Measurements from ENCODE around the gene CTDSPL. TPM values are rescaled to one million over a fixed set of nuclear protein-coding genes. Genes with fewer than 3 reads are reported as not detected.

Gene CTDSPL
- total RNA-seq, 1 donor from 2014 or later = 4.5 TPM

DNA sequence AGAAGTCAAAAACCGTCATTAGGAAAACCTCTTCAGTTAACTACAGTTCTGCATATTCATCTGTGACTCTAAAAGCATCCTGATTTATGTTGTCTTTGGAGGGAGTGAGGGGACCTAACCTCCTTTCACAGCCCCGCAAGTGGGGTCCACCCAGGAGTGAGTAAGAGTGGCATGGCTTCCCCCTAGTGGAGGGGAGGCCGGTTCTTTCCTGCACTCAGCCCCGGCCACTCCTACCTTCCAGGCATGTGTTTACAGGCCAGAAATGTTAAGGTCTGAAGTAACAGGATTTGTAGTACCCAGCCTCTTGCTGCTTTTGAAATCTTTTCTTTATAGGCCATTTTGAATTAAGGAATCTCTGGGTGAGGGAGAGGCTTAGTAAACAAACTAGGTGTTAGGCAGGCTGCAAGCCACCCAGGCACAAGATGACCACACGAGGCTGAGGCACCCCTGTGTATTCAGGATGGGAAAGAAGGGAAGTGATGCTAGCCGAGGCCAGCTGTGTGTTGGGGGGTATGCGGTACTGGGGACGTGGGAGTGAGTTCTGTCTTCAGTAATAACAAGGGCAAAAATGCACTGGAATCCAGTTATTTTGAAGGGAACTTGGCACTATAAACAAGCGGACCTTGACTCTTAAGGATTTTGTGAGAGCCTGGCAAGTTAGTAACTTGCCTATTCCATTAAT, 50.5 kb downstream of the CTDSPL start:
- intact Hi-C loops (cut with micrococcal nuclease) = no loop called here

DNA sequence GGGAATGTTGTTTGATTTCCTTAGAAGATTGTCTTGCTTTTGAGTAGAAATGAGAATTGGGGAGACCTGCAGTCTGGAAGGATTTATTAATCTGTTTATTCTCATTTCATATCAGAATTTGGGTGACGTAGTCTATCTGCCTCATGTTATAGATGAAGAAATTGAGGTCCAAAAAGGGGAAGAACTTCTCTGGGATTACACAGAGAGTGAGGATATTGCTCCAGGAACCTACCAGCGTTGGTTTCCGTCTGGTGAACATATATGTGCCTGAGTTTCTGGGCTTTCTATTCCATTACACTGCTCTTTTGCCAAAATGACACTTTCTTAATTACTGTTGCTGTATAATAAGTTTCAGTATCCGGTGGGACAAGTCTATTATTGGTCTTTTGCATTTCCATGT, 51.8 kb downstream of the CTDSPL start:
- intact Hi-C loops (cut with micrococcal nuclease) = no loop called here

DNA sequence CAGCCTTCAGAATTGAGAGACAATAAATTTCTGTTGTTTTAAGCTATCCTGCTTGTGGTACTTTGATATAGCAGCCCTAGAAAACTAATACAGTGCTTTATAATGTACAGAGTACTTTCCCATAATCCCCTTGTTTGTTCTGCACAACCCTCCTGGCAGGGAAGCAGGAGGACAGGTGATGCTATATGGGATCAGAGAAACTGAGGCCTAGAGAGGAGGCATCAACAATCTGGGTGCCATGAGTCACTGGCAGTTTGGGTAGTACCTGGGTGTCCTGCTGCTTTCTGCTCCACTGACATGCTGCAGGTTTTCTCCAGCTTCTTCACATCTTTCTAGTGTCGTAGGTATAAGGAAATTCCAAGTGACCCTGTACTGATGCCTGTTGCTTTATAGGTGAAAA, 55.0 kb downstream of the CTDSPL start:
- intact Hi-C loops (cut with micrococcal nuclease) = no loop called here

DNA sequence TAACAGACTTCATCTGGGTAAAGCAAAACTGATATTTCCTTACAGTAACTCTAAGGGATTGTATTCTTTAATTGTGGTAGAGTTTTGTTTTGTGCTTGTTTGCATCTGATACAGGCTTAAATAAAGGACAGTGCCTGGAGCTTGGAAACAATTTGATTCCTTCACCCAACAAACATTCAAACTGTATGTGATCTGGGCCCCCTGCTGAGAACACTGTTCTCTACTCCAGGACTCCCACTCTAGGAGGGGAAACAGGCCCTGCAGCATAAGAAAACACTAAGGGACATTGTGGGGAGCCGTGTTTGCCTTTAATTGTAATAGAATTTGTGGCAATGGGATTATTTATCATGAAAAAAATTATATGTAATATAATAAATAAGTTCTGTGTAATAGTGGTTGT, 56.9 kb downstream of the CTDSPL start:
- intact Hi-C loops (cut with micrococcal nuclease) = no loop called here

DNA sequence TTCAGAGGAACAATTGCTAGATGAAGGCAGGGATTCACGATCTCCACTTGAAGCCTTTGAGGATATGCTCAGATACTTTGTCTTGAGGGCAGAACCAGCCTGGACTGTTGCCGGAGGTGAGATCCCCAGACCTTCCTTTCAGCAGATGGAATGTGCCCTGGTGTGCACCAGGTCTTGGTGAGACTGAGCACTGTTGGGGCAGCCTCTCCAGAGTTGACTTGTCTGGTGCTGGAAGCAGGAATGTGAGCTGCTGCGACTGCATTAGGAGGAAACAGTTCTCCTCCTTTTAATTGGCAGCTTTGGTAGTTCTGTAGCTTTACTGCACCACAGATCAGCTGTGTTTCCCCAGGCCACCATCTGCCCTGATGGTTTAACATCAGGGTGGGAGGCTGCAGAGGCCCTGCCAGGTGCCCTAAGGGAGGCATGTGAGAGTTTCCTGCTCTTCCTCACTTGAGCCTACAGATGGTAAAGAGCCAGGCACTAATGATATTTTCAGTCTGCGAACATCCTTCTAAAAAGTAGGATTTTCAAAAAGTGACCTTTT, 58.5 kb downstream of the CTDSPL start:
- intact Hi-C loops (cut with micrococcal nuclease) = no loop called here

DNA sequence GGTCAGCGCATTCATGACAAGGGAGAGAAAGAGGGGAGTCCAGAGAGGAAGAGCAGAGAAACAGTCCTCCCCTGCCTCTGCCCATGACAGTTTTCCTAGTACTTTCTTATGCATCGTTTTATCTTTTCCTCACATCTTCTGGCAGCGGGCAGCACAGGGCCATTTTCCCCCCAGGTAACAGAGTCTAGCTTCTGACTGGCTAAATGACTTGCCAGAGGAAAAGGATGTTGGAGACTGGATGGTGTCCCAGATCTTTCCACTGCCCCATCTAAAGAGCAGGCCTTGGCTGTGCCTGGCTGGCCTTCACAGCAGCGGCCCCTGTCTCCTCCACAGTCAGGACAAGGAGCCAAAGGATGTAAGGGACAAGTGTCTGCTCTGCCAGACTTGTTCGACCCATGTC, 59.3 kb downstream of the CTDSPL start:
- intact Hi-C loops (cut with micrococcal nuclease) = no loop called here

DNA sequence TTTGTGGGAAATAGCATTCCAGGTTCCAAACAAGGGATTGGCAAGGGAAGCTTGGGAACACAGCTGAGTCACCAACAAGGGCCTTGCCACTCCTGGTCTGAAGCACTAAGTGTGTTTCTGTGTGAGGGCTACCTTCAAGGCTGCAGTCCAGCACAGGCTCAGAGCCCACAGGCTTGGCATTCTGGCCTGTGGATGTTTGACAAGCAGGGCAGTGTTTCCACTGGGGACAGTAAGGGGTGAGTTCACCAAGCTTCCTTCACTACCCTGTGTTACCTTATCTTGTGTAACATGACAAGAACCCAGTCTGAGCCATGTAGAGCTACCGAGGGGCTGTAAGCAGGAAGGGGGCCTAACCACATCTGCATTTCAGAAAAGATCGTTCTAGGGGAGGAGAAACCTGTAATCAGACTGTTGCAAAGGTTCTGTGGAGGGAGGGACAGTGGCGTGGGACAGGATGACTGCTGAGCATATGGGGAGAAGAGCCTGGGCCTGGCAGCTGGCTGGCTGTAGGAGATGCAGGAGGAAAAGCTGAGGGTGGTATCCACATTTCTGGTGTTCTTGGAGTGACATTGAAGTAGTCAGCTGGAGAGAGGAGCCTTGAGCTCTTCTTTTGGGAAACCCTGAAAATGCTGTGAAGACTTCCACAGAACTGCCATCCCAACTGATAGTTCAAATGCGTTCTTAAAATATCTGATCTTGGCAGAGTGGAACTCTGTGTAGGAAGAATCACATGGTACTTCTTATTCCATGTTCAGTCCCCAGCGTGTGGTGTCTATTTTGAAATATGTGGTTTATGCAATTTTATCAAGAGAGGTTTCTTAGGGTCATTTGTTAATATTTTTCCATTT, 61.3 kb downstream of the CTDSPL start:
- intact Hi-C loops (cut with micrococcal nuclease) = no loop called here

DNA sequence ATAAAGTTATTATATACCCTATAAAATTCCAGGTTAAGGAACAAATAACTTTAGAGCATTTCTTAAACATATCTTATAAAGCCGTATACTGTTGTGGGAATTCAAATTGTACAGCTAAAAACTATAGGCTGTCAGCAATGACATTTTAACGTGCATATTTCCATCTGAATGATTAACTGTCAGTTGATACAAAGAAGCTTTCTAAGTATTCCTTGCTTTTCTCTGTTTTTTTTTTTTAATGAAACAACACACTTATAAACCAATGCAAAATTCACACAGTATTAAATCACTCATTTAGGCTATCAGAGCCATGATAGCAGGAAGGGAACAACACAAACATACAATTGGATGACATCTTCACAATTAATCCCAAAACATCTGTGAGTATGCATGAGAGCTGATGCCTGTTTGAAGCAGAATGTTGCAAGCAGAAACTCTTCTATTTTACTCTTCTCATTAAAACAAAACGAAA, 61.9 kb downstream of the CTDSPL start:
- intact Hi-C loops (cut with micrococcal nuclease) = no loop called here

DNA sequence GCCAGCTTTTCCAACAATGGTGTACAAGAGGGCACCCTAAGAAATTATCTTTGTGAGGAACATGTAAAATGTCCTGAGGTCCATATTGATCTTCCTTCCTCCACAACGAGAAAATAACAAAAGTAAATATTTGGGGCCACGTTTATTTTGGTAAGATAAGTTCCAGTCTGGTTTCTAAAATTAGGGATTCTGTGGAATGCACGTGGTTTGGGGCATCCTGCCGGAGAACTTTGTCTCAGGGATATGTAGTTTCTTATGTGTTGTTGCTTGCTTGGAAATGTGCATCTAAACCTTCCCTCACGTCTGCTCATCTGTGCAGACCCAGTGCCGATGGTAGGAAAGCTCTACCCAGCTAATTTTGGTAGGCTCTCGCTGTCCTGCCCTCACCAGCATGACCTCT, 62.8 kb downstream of the CTDSPL start:
- intact Hi-C loops (cut with micrococcal nuclease) = no loop called here

DNA sequence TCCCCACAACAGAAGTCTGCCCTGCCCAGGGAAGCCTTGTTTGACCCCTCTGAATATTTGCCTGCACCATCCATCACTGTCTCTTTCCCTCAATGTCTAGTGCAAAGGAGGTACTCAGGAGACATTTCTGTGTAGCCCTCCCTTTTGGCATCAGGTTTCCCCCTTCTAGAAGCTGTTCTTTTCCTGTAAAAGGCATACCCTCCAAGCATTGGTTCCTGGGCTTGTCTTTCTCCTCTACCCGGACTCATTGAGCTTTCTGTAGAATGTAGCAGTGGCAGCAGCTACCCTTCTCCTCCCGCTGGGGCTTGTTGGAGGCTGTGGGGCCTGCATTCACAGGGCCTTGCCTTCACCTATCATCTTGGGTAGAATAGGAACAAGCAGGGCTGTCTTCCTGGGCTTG, 63.5 kb downstream of the CTDSPL start:
- intact Hi-C loops (cut with micrococcal nuclease) = no loop called here

DNA sequence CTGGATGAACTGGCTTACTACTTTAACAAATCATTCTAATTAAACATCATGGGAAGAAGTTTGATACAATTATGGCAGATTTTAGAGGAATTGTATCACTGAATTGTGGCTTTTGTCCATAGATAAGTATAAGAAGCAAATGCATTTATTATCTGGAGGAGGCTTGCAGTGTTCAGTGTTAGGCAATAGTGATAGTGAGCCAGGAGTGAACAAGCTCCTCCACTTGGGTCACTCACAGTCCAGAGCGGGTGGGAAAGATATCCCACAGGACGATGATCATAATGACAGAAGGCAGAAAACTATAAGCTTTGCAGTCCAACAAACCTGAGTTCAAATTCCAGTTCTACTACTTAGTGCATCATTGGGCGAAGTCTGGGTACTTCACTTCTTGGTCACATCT, 64.9 kb downstream of the CTDSPL start:
- intact Hi-C loops (cut with micrococcal nuclease) = no loop called here

DNA sequence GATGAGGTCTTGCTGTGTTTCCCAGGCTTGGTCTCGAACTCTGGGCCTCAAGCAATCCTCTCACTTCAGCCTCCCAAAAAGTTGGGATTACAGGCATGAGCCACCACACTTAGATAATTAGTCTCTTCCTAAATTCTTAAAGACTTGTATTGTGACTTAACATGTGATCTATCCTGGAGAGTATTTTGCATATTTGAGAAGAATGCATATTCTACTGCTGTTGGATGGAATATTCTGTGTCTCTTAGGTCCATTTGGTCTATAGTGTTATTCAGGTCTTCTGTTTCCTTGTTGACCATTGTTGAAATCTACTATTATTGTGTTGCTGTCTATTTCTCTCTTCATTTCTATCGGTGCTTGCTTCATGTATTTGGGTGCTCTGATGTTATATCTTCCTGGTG, 68.8 kb downstream of the CTDSPL start:
- intact Hi-C loops (cut with micrococcal nuclease) = no loop called here

DNA sequence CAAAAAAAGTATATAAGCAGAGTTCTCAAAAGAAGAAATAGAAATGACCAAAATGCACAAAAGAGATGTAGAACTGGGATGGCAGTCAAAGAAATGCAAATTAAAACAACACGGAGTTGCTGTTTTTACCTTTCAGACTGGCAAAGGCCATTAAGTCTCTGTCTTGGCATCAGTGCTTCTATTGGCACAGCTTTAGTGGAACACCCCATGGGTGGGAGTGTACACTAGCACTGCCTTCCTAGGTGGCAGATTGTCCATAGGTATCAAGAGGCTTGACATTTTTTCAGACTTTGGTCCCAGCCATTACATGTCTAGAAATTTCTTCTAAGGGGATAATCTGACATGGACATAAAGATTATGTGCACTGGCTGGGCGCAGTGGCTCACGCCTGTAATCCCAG, 70.8 kb downstream of the CTDSPL start:
- intact Hi-C loops (cut with micrococcal nuclease) = no loop called here

DNA sequence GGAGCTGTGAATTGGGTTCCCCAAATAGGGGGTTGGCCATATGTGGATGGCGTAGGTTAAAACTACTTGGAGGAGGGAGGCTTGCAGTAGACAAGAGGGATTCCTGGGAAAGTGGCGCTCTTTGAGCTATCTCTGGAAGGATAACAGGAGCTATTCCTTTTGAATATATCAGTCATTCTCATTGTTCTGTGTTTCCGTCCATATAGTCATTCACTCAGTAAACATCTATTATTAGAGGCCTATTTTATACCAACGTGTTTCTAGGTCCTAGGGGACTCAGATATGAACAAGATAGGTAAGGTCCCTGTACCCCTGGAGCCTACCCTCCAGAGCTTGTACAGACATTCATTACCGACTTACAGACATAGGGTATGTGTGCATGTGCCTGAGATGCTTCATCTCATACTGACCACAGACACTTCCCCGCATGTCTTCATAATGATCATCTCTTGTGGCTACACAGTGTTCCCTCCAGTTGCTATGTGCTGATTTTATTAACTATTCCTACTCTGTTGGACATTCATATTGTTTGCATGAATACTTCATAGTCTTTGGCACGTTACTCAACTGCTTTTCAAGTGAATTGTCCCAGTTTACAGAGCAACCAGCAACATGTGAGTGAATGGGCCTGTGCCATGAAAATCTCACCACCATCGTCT, 73.1 kb downstream of the CTDSPL start:
- intact Hi-C loops (cut with micrococcal nuclease) = no loop called here

DNA sequence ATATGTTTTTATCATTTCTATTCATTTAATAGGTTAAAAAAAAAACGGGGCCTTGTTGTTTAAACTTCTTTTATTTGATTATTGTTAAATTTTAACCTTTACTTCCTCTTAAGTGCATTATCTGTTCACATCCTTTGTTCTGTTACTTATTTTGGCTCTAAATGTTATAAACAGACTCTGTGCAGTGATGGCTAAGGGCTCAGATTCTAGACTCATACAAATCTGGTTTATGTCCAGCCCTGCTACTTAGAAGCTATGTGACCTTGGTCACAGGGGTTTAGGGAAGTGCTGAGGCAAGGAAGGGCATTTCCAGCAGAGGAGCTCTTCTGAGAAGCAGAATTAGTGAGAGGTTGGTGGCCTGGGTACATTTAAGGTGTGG, 73.6 kb downstream of the CTDSPL start:
- intact Hi-C loops (cut with micrococcal nuclease) = no loop called here

DNA sequence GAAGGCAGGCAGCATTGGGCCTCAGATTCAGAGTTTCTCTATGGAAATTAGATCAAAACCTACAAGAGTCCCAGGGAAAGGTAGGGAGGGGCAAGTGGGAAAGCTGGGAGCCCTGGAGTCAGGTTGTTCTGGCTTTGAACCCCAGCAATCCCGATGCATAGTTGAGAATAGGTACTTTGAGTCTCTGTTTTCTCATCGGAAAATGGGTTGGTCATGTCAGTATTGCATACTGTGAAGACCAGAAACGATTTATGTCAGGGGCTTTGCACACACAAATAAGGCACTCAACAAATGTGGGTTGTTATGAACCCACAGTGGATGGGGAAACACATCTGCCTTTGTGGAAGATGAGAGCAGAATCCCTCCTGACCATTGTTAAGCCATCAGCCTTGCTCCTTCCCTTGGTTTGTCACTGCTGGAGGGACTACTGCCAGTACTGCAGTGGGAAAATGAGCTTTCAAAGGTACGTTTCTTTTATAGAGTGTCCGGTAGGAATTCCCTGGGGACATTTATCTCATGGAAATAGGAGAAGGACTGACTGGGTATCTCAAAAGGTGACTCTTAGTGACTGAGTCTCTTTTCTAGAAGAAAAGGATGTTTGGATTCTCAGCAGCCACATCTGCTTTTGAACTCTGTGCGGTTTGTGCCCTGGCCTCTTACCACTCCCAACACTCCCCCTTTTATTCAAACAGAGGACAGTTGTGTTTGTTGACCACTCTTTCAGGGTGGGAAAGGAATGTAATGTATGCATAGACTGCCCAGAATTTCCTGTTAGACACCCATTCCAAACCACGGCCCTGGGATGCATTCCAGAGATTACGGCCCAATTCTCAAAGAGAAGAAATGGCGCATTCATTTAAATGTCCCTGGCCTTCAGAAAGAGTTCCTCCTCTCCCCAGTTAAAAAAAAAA, 74.3 kb downstream of the CTDSPL start:
- intact Hi-C loops (cut with micrococcal nuclease) = no loop called here

DNA sequence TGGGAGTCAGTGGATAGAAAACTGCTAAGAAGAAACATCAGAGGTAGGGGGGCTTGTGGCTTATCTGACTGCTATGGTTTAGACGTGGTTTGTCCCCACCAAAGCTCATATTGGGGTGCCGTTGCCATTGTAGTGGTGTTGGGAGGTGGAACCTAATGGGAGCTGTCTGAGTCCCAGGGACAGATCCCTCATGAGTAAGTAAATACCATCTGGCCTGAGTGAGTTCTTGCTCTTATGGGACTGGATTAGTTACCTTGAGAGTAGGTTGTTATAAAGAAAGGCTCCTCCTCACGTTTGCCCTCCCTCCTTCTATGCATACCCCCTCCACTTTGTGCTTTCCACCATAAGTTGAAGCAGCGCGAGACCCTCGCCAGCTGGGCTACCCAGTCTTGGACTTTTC, 75.5 kb downstream of the CTDSPL start:
- intact Hi-C loops (cut with micrococcal nuclease) = no loop called here

DNA sequence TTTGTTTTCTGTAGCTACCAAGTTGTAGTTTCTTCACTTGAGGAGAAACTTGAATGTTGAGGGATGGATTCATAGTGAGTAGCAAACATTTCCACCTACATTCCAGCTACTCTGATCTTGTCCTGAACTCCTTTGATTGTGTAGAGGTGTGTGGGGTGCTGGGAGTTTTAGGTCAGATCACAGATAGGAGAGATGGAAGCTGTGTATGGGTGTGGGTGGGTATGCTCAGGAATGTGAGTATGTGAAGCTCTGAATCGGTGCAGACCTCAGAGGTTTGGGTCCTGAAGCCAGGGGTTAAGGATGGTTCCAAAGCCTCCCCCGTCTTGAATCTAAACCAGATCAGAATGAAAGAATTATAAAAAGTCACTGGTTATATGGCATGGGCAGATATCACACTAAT, 76.3 kb downstream of the CTDSPL start:
- intact Hi-C loops (cut with micrococcal nuclease) = no loop called here

DNA sequence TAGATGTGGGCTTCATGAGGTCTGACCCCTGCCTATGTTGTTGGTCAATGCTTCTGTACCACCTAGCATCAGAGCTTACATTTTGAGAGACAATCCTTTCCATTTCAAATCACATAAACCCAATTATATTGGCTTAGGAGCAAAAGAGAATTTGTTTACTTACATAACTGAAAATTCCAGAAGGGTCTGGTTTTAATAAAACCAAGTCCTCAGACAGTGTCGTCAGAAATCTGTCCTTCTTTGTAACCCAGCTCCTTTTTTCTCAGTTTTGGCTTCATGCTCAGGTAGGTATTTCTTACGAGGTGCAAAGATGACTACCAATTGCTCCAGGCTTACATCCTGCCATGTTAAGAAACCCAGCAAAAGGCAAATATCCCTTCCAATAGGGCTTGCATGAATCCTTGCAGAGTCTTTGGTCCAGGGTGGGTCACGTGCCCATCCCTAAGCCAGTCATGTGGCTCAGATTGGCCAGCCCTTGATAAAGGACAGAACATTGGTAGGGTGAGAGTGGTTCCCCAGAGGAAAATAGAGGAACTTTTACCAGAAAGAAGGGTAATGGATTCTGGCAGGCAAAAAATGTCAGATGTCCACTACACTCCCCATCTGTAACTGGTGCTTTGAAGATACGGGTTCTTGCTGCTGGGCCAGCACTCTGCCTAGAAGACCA, 78.7 kb downstream of the CTDSPL start:
- intact Hi-C loops (cut with micrococcal nuclease) = no loop called here
